Measurements from ENCODE around the gene CLVS2.

CLVS2 gene

DNA sequence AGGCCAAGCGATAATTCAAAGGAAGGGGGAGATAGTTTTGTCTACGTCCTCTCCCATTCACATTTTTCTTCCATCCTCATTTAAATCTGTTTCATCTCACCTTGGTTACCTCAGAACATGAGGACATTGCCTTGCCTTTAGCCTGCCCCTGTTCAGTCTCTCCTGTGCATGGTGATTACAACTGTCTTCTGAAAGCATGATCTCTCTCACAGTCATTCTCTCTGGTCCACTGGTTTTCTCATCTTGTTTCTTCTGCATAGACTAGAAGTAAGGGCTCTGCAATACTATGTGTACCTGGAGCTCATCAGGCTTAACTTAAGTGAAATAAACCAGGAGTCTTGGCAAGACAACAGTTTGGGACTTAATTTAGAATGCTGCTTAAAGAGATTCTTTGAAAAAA is 31.4 kb downstream of the CLVS2 start:
- H3K27me3 ChIP-seq (replicated peaks; ENCODE audit: control insufficient read depth, insufficient read depth, low read length), result no peaks in the 10 kb centered on the region
- peaks cover 3% of the 10 kb centered on the region for H3K4me1 ChIP-seq (ENCODE audit: control insufficient read depth, insufficient read depth, low read length)
- DNase-seq (ENCODE audit: low read depth), result no peak
- H3K4me3 ChIP-seq (ENCODE audit: low read length), result no peak overlapping the region
- H3K36me3 ChIP-seq (ENCODE audit: control insufficient read depth, insufficient read depth, low read length, severe bottlenecking), result no peaks in the 10 kb centered on the region
- no peak overlapping the region for H3K9ac ChIP-seq (ENCODE audit: low read length)
- no peaks in the 10 kb centered on the region for H3K9me3 ChIP-seq (ENCODE audit: control insufficient read depth, low read length)

DNA sequence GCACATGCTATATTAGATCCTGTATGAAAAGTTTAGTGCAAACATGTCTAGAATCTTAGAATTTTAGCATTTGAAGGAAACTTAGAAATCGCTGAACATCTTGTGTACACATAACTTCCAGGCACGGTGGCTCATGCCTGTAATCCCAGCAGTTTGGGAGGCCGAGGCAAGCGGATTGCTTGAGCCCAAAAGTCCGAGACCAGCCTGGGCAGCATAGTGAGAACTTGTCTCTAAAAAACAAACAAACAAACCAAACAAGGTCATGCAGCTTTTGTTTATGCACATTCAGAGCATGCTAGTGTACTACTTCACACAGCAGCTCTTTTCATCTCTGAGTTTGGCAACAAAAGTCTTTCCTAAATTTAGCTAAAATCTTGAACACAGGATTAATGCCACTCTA is 32.2 kb downstream of the CLVS2 start:
- H3K9ac ChIP-seq (ENCODE audit: low read length), result no peak overlapping the region
- peaks cover 3% of the 10 kb centered on the region for H3K4me1 ChIP-seq (ENCODE audit: control insufficient read depth, insufficient read depth, low read length)
- no peak for DNase-seq (ENCODE audit: low read depth)
- no peaks in the 10 kb centered on the region for H3K36me3 ChIP-seq (ENCODE audit: control insufficient read depth, insufficient read depth, low read length, severe bottlenecking)
- H3K9me3 ChIP-seq (ENCODE audit: control insufficient read depth, low read length), result no peaks in the 10 kb centered on the region
- no peaks in the 10 kb centered on the region for H3K27me3 ChIP-seq (replicated peaks; ENCODE audit: control insufficient read depth, insufficient read depth, low read length)
- H3K4me3 ChIP-seq (ENCODE audit: low read length), result no peak overlapping the region

DNA sequence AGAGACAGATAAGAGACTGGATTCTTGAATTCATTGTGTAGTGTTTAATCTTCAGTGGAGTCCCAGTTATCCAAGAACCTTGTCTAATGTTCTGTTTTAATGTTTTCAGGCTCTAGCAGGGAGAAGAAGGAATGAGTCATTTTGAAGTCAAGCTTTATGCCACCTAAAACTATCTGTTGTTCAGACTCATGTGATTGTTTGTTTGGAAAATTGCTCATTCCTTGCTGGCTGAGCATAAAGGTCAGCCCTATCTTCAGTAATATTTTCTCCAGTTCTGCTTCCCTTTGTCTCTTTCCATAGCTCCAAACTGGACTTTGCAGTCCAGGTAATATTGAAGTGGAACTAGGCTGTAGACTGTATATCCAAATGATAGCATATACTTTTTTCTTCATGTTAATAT is 34.2 kb downstream of the CLVS2 start:
- Histone ChIP-seq H3K4me3 (ENCODE audit: low read length) (no peak overlapping the region), H3K36me3 (ENCODE audit: control insufficient read depth, insufficient read depth, low read length, severe bottlenecking) (no peaks in the 10 kb centered on the region), H3K4me1 (ENCODE audit: control insufficient read depth, insufficient read depth, low read length) (peaks cover 3% of the 10 kb centered on the region), H3K9ac (ENCODE audit: low read length) (no peak overlapping the region), H3K27me3 (replicated peaks; ENCODE audit: control insufficient read depth, insufficient read depth, low read length) (no peaks in the 10 kb centered on the region), H3K9me3 (ENCODE audit: control insufficient read depth, low read length) (no peaks in the 10 kb centered on the region)
- no peak for DNase-seq (ENCODE audit: low read depth)

DNA sequence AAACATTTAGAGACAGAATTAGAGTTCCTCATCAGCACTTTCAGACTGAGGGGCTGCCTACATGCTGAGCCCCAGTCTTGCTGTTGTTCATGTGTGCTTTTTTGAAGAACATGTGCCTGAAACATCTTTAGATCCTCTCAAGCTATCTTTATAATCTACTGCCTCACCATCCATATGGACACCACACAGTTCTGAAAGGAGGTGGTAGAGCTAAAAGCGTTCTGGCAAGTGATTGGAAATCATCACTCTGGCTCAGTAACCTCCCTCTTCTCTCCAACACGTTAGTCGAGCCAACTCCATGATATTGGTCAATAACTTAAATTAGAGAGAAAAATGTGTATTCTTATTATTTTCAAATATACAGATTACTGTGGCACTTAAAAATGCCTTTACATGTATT is 40.6 kb downstream of the CLVS2 start:
- H3K4me3 ChIP-seq (ENCODE audit: low read length), result no peak overlapping the region
- H3K9me3 ChIP-seq (ENCODE audit: control insufficient read depth, low read length), result no peaks in the 10 kb centered on the region
- no peaks in the 10 kb centered on the region for H3K4me1 ChIP-seq (ENCODE audit: control insufficient read depth, insufficient read depth, low read length)
- H3K9ac ChIP-seq (ENCODE audit: low read length), result no peak overlapping the region
- DNase-seq (ENCODE audit: low read depth), result no peak
- H3K36me3 ChIP-seq (ENCODE audit: control insufficient read depth, insufficient read depth, low read length, severe bottlenecking), result no peaks in the 10 kb centered on the region
- H3K27me3 ChIP-seq (replicated peaks; ENCODE audit: control insufficient read depth, insufficient read depth, low read length), result no peaks in the 10 kb centered on the region

DNA sequence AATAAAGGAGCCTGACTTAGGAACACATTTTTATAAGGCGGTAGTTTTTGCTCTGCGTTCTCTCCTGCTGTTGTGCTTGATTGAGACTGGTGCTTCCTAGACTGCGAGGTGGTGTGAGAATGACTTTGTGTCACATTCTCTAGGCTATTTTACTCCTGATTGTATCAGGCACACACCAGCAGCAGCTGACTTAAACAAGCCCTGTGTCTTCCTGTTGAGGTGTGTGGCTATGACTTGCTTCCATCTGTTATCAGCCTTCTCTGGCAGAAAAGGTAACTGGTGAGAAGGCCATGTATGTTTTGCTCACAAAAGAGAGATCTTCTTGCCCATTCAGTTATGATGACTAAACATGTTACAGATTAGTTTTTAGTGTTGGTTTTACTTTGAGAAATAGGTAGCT is 43.4 kb downstream of the CLVS2 start:
- H3K27me3 ChIP-seq (replicated peaks; ENCODE audit: control insufficient read depth, insufficient read depth, low read length), result no peaks in the 10 kb centered on the region
- H3K36me3 ChIP-seq (ENCODE audit: control insufficient read depth, insufficient read depth, low read length, severe bottlenecking), result no peaks in the 10 kb centered on the region
- no peak for DNase-seq (ENCODE audit: low read depth)
- no peak overlapping the region for H3K4me3 ChIP-seq (ENCODE audit: low read length)
- H3K9me3 ChIP-seq (ENCODE audit: control insufficient read depth, low read length), result no peaks in the 10 kb centered on the region
- H3K9ac ChIP-seq (ENCODE audit: low read length), result no peak overlapping the region
- no peaks in the 10 kb centered on the region for H3K4me1 ChIP-seq (ENCODE audit: control insufficient read depth, insufficient read depth, low read length)

DNA sequence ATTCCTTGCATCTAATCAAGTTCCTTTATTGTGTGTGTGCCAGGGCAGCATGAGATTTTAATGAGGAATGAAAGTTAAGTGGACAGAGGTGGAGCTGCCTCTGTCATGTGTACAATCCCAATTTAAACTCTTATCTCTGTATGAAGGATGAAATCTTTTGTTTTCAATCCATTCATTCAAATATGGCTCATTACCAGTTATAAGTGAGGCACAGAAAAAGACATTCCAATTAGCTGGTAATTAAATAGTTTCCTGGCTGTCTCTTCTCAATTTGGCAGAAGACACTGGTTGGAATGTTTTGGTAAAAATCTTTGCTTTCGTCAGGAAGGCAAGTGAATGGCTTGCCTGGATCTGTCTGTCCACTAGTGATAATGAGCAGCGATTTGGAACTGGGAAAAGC is 46.4 kb downstream of the CLVS2 start:
- H3K27me3 ChIP-seq (replicated peaks; ENCODE audit: control insufficient read depth, insufficient read depth, low read length), result no peaks in the 10 kb centered on the region
- H3K9me3 ChIP-seq (ENCODE audit: control insufficient read depth, low read length), result no peaks in the 10 kb centered on the region
- DNase-seq (ENCODE audit: low read depth), result no peak
- H3K9ac ChIP-seq (ENCODE audit: low read length), result no peak overlapping the region
- no peaks in the 10 kb centered on the region for H3K36me3 ChIP-seq (ENCODE audit: control insufficient read depth, insufficient read depth, low read length, severe bottlenecking)
- H3K4me1 ChIP-seq (ENCODE audit: control insufficient read depth, insufficient read depth, low read length), result no peaks in the 10 kb centered on the region
- H3K4me3 ChIP-seq (ENCODE audit: low read length), result no peak overlapping the region

DNA sequence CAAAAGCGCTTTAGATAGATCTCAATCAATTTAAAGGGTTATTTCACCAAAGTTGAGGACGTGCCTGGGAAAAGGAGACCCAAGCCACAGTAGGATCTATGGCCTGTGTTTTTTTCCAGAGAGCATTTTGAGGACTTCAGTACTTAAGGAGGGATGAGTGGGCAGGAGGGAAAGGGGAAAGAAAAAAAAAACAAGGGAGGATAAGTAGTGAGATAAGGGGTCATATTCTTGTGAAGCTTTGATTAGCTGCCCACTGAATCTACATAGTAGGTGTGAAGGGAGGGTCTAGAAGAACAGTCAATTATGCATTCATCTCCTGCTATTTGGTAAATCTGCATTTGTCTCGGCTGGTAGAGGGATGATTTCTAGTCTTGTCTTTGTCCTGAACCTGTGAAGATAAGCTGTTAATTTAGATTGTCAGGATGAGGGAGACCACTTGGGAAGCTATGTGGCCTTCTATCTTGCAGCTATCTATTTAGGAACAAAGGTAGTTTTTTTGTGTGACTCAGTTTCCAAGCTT is 48.4 kb downstream of the CLVS2 start:
- Histone ChIP-seq H3K4me3 (ENCODE audit: low read length) (no peak overlapping the region), H3K4me1 (ENCODE audit: control insufficient read depth, insufficient read depth, low read length) (no peaks in the 10 kb centered on the region), H3K9me3 (ENCODE audit: control insufficient read depth, low read length) (no peaks in the 10 kb centered on the region), H3K9ac (ENCODE audit: low read length) (no peak overlapping the region), H3K36me3 (ENCODE audit: control insufficient read depth, insufficient read depth, low read length, severe bottlenecking) (no peaks in the 10 kb centered on the region), H3K27me3 (replicated peaks; ENCODE audit: control insufficient read depth, insufficient read depth, low read length) (no peaks in the 10 kb centered on the region)
- no peak for DNase-seq (ENCODE audit: low read depth)

DNA sequence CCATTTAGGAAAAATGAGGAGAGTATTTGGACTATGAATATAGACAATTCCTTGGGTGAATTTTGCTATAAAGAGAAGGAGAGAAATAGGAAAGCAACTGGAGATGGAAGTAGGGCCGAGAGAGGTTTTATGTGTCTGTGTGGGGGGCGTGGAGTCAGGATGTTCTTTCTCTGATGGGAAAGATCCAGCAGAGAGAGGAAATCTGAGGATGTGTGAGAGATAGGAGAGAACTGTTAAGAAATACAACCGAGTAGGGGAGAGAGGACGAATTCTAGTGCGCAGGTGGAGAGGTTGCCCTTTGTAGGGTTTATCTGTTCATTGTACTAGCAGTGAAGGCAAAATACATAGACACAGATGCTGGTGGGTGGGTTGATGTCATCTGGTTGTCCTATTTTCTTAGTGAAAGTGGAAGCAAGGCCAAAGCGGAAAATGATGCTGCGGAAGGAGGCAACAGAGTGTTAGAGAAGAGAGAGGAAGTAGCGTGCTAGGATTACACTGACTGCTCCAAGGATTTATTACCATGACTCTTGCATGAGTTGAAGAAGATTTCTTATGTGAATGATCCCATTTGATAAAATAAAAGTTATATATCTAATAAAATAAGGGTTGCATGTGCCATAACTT is 57.7 kb downstream of the CLVS2 start:
- Histone ChIP-seq H3K9ac (ENCODE audit: low read length) (no peak overlapping the region), H3K36me3 (ENCODE audit: control insufficient read depth, insufficient read depth, low read length, severe bottlenecking) (no peaks in the 10 kb centered on the region), H3K9me3 (ENCODE audit: control insufficient read depth, low read length) (no peaks in the 10 kb centered on the region), H3K4me3 (ENCODE audit: low read length) (no peak overlapping the region), H3K27me3 (replicated peaks; ENCODE audit: control insufficient read depth, insufficient read depth, low read length) (no peaks in the 10 kb centered on the region), H3K4me1 (ENCODE audit: control insufficient read depth, insufficient read depth, low read length) (no peaks in the 10 kb centered on the region)
- DNase-seq (ENCODE audit: low read depth), result no peak

DNA sequence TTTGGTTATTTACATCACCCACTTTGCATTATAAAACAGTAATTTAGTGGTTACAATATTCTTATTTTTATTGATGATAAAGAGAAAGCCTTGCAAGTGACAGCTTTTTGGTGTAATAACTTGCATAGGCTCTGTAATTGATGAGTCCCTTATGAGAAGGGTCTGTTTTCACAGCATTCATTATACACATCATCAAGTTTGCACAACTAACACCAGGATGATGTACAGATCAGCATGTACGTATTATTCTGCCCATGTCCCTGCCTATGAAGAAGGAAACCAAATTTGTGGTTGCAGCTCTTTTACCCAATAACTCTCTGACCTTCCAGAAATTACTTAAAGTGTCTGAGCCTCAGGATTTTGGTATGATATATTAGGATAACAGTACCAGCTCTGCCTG is 59.2 kb downstream of the CLVS2 start:
- H3K27me3 ChIP-seq (replicated peaks; ENCODE audit: control insufficient read depth, insufficient read depth, low read length), result no peaks in the 10 kb centered on the region
- H3K4me3 ChIP-seq (ENCODE audit: low read length), result no peak overlapping the region
- no peak for DNase-seq (ENCODE audit: low read depth)
- no peaks in the 10 kb centered on the region for H3K4me1 ChIP-seq (ENCODE audit: control insufficient read depth, insufficient read depth, low read length)
- no peak overlapping the region for H3K9ac ChIP-seq (ENCODE audit: low read length)
- no peaks in the 10 kb centered on the region for H3K9me3 ChIP-seq (ENCODE audit: control insufficient read depth, low read length)
- H3K36me3 ChIP-seq (ENCODE audit: control insufficient read depth, insufficient read depth, low read length, severe bottlenecking), result no peaks in the 10 kb centered on the region

DNA sequence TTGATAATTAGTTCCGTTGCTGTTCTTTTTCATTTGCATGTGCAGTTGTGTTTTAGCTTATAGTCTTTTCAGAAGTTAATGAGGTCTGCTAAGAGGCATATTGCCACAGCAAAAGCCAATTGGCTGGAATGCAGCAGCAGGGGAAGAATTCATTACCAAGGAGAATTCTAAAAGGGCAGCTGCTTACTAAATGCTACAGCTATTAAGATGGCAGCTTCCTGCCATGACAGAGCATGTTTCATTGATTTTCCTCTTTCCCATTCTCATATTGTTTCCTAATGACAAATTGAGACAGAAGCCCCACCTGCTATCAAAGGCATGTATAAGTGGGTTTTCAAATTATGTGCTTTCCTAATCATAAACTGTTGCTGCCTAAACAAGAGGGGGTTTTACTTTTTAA is 66.6 kb downstream of the CLVS2 start:
- no peak overlapping the region for H3K4me3 ChIP-seq (ENCODE audit: low read length)
- no peaks in the 10 kb centered on the region for H3K27me3 ChIP-seq (replicated peaks; ENCODE audit: control insufficient read depth, insufficient read depth, low read length)
- DNase-seq (ENCODE audit: low read depth), result no peak
- H3K9me3 ChIP-seq (ENCODE audit: control insufficient read depth, low read length), result no peaks in the 10 kb centered on the region
- H3K36me3 ChIP-seq (ENCODE audit: control insufficient read depth, insufficient read depth, low read length, severe bottlenecking), result no peaks in the 10 kb centered on the region
- no peak overlapping the region for H3K9ac ChIP-seq (ENCODE audit: low read length)
- no peaks in the 10 kb centered on the region for H3K4me1 ChIP-seq (ENCODE audit: control insufficient read depth, insufficient read depth, low read length)

DNA sequence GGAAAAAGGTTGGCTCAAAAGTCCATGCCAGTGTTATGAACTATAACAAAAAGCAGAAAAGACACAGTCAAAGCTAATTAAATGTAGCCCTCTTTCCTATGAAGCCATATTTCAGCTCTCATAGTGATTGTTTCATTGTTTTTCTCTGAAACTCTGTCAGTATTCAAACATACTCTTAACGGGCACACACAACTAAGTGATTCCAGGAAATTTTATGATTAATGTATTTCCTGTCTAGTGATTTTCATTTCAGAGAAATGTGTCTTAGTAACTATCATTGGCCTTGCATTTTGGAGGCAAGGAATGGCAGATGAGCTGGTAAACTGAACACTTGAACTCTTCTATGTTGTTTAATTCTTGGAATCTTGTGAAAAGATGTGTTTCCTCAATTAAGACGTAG is 68.0 kb downstream of the CLVS2 start:
- Histone ChIP-seq H3K4me3 (ENCODE audit: low read length) (no peak overlapping the region), H3K4me1 (ENCODE audit: control insufficient read depth, insufficient read depth, low read length) (no peaks in the 10 kb centered on the region), H3K36me3 (ENCODE audit: control insufficient read depth, insufficient read depth, low read length, severe bottlenecking) (no peaks in the 10 kb centered on the region), H3K27me3 (replicated peaks; ENCODE audit: control insufficient read depth, insufficient read depth, low read length) (no peaks in the 10 kb centered on the region), H3K9ac (ENCODE audit: low read length) (no peak overlapping the region), H3K9me3 (ENCODE audit: control insufficient read depth, low read length) (no peaks in the 10 kb centered on the region)
- DNase-seq (ENCODE audit: low read depth), result no peak

DNA sequence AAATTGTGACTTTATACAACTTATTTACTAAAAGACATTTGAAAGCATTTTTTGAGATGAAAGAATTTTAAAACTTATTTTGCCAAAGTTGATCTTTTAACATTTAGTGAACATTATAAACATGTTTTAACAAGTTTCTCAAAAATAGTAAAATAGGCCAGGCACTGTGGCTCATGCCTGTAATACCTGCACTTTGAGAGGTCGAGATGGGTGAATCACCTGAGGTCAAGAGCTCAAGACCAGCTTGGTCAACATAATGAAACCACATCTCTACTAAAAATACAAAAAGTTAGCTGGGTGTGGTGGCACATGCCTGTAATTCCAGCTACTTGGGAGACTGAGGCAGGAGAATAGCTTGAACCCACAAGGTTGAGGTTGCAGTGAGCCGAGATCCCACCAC is 78.6 kb downstream of the CLVS2 start:
- Histone ChIP-seq H3K9me3 (ENCODE audit: control insufficient read depth, low read length) (no peaks in the 10 kb centered on the region), H3K4me1 (ENCODE audit: control insufficient read depth, insufficient read depth, low read length) (no peaks in the 10 kb centered on the region), H3K36me3 (ENCODE audit: control insufficient read depth, insufficient read depth, low read length, severe bottlenecking) (no peaks in the 10 kb centered on the region), H3K9ac (ENCODE audit: low read length) (no peak overlapping the region), H3K4me3 (ENCODE audit: low read length) (no peak overlapping the region), H3K27me3 (replicated peaks; ENCODE audit: control insufficient read depth, insufficient read depth, low read length) (no peaks in the 10 kb centered on the region)
- no peak for DNase-seq (ENCODE audit: low read depth)
